GM12891 (cell line): ENCODE data around the gene EBF3.

Source experiments
- POLR2A ChIP-seq: IDR thresholded peaks from 2 replicates; pipeline ENCODE4 v1.6.1; 2011; ENCODE audit warnings: low read depth, low read length, control low read depth
- POLR2AphosphoS5 ChIP-seq: IDR thresholded peaks from 2 replicates; pipeline ENCODE4 v1.6.1; 2011; ENCODE audit warnings: low read depth, low read length, control low read depth
- POU2F2 ChIP-seq: IDR thresholded peaks from 2 replicates; pipeline ENCODE4 v1.6.1; 2011; ENCODE audit warnings: low read depth, mild to moderate bottlenecking, control low read depth, low read length, moderate library complexity
- SPI1 ChIP-seq: IDR thresholded peaks from 2 replicates; pipeline ENCODE4 v1.6.1; 2011; ENCODE audit warnings: low read depth, low read length, control low read depth

- TF ChIP-seq POLR2A = no peak
- TF ChIP-seq POU2F2 = no peak
- TF ChIP-seq POLR2AphosphoS5 = no peak
- TF ChIP-seq SPI1 = no peak
Measured at GRCh38 chr10:129969911-129970464, 5.9 kb upstream of the EBF3 start.
